GM12872 (cell line): ENCODE data around the gene DCST1.

Experiments
- CTCF ChIP-seq: IDR thresholded peaks from 3 replicates; pipeline ENCODE4 v1.5.1; 2011; ENCODE audit warnings: low read depth, mild to moderate bottlenecking, low read length, moderate library complexity; ENCODE audit not compliant: insufficient read depth

The DCST1 gene

GRCh38 chr1:155004352-155005075, 29.1 kb upstream of the DCST1 start:
- TF ChIP-seq CTCF: no peak

GRCh38 chr1:155005076-155006011, 28.3 kb upstream of the DCST1 start:
- no peak for TF ChIP-seq CTCF

- no peak for TF ChIP-seq CTCF
These were observed 27.0 kb upstream of the DCST1 start for GRCh38 chr1:155006601-155007101.

- no peak for TF ChIP-seq CTCF
These were observed 26.3 kb upstream of the DCST1 start for GRCh38 chr1:155007251-155007828.

- no peak for TF ChIP-seq CTCF
These were observed 25.3 kb upstream of the DCST1 start for GRCh38 chr1:155008015-155008941.

- no peak for TF ChIP-seq CTCF
These were observed 24.4 kb upstream of the DCST1 start for GRCh38 chr1:155009221-155009711.
